ENCODE results near the gene CCDC88B. TPM values are rescaled to one million over a fixed set of nuclear protein-coding genes. Genes with fewer than 3 reads are reported as not detected.

The CCDC88B gene
- total and polyA plus RNA-seq, 9 of the 15 experiments (the other 6 are each of a cell fraction or from before 2014, with no cell fraction given) = 0.13 to 18.1 (median 7.9) TPM

GRCh38 chr11:64305691-64306562 is 34.1 kb upstream of the CCDC88B start (continued):
- TF ChIP-seq CLOCK (CRISPR knock-in tag; IDR thresholded peaks at IDR 0.05; ENCODE audit: borderline replicate concordance) = no peak
- TF ChIP-seq SP1 (CRISPR knock-in tag; IDR thresholded peaks at IDR 0.05) = peak; percentile 75
- no peak for TF ChIP-seq MEF2A (IDR thresholded peaks at IDR 0.05; ENCODE audit: control insufficient read depth, low read depth, low read length)
- TF ChIP-seq POU5F1 (IDR thresholded peaks at IDR 0.05; ENCODE audit: borderline replicate concordance, low read depth, low read length, partially characterized antibody) = no peak
- no peak for TF ChIP-seq CBX8 (IDR thresholded peaks at IDR 0.05; ENCODE audit: borderline replicate concordance, extremely low read depth, low read depth, low read length, poor library complexity, severe bottlenecking)
- TF ChIP-seq PRMT5 (CRISPR knock-in tag; IDR thresholded peaks at IDR 0.05) = no peak
- no peak for TF ChIP-seq ZNF146 (CRISPR knock-in tag; IDR thresholded peaks at IDR 0.05; ENCODE audit: unreplicated experiment)
- no peak for TF ChIP-seq ZNF780A (CRISPR knock-in tag; IDR thresholded peaks at IDR 0.05)
- TF ChIP-seq ATF1 (CRISPR knock-in tag; IDR thresholded peaks at IDR 0.05) = no peak
- peak; percentile 30; the same call in 1 of the 2 replicates for TF ChIP-seq ATF1 (tag; IDR thresholded peaks at IDR 0.05)
- TF ChIP-seq, protein P1, sequence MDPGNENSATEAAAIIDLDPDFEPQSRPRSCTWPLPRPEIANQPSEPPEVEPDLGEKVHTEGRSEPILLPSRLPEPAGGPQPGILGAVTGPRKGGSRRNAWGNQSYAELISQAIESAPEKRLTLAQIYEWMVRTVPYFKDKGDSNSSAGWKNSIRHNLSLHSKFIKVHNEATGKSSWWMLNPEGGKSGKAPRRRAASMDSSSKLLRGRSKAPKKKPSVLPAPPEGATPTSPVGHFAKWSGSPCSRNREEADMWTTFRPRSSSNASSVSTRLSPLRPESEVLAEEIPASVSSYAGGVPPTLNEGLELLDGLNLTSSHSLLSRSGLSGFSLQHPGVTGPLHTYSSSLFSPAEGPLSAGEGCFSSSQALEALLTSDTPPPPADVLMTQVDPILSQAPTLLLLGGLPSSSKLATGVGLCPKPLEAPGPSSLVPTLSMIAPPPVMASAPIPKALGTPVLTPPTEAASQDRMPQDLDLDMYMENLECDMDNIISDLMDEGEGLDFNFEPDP (CRISPR knock-in tag; IDR thresholded peaks at IDR 0.05) = no peak
- peak in 1 of 2 experiments; percentile 41; a peak in 1 of 4 replicates for TF ChIP-seq ETV6 (IDR thresholded peaks at IDR 0.05; ENCODE audit: borderline replicate concordance in 1 of 2, low read depth in 2 of 2, low read length in 1 of 2)
- no peak for TF ChIP-seq ETV6 (CRISPR knock-in tag; IDR thresholded peaks at IDR 0.05; ENCODE audit: borderline replicate concordance)
- no peak for TF ChIP-seq CSDE1 (IDR thresholded peaks at IDR 0.05)
- TF ChIP-seq RB1 (IDR thresholded peaks at IDR 0.05; ENCODE audit: low read depth) = peak; percentile 42; the same call in 1 of the 2 replicates
- TF ChIP-seq, protein P2, sequence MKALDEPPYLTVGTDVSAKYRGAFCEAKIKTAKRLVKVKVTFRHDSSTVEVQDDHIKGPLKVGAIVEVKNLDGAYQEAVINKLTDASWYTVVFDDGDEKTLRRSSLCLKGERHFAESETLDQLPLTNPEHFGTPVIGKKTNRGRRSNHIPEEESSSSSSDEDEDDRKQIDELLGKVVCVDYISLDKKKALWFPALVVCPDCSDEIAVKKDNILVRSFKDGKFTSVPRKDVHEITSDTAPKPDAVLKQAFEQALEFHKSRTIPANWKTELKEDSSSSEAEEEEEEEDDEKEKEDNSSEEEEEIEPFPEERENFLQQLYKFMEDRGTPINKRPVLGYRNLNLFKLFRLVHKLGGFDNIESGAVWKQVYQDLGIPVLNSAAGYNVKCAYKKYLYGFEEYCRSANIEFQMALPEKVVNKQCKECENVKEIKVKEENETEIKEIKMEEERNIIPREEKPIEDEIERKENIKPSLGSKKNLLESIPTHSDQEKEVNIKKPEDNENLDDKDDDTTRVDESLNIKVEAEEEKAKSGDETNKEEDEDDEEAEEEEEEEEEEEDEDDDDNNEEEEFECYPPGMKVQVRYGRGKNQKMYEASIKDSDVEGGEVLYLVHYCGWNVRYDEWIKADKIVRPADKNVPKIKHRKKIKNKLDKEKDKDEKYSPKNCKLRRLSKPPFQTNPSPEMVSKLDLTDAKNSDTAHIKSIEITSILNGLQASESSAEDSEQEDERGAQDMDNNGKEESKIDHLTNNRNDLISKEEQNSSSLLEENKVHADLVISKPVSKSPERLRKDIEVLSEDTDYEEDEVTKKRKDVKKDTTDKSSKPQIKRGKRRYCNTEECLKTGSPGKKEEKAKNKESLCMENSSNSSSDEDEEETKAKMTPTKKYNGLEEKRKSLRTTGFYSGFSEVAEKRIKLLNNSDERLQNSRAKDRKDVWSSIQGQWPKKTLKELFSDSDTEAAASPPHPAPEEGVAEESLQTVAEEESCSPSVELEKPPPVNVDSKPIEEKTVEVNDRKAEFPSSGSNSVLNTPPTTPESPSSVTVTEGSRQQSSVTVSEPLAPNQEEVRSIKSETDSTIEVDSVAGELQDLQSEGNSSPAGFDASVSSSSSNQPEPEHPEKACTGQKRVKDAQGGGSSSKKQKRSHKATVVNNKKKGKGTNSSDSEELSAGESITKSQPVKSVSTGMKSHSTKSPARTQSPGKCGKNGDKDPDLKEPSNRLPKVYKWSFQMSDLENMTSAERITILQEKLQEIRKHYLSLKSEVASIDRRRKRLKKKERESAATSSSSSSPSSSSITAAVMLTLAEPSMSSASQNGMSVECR (CRISPR knock-in tag; IDR thresholded peaks at IDR 0.05) = peak; percentile 73
- no peak for TF ChIP-seq STAT5B (CRISPR knock-in tag; IDR thresholded peaks at IDR 0.05)
- TF ChIP-seq OTX1 (CRISPR knock-in tag; IDR thresholded peaks at IDR 0.05) = no peak
